HG02759 (cell line): Measurements from ENCODE around the gene WSCD2.

Source experiments
- ATAC-seq: cut with Tn5 transposase; IDR thresholded peaks from one replicate; pipeline ENCODE4 v1.9.1; 2021; ENCODE audit warnings: mild to moderate bottlenecking, moderate library complexity; ENCODE audit not compliant: unreplicated experiment

The WSCD2 gene

DNA sequence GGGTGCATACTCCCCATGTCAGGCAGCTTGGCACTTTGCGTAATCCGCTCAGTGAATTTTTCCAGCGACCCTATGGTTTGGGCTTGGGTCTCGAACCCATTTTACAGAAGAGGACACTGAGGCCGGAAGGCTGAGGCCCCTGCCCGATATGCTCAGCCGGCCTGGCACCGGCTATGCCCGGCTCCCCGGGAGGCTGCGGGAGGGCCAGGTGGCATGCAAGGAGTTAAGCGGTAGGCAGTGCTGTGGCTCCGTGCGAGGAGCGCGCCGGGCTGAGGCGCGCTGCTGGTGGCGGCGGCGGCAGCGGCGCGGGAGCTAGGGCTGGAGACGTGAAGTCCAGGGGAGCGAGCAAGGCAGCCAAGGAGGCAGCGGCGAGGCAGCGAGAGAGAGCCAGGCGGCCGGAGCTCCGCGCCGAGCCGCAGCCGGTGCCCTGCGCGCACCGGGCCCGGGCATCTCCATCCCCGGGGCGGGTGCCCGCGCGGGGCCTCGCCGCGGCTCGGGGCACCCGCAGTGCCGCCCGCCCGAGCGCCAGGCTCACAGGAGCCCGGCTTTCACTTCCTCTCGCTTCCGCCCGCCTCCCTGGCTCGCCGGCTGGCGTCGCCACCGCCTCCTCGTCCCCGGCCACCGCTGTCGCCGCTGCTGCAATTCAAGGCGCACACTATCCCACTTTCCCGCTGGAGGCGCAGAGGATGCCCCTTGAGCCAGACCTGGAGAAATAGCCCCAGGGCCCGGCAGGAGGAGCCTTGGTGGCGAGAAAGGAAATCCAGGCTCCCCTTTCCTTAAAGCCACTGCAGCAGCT lies at the start of gene WSCD2:
TSS of gene WSCD2 (plus strand) at position 272 of the 796 bp plus-strand sequence. CDS start 66,545 bp downstream, outside the sequence.
- ATAC-seq = no peak

DNA sequence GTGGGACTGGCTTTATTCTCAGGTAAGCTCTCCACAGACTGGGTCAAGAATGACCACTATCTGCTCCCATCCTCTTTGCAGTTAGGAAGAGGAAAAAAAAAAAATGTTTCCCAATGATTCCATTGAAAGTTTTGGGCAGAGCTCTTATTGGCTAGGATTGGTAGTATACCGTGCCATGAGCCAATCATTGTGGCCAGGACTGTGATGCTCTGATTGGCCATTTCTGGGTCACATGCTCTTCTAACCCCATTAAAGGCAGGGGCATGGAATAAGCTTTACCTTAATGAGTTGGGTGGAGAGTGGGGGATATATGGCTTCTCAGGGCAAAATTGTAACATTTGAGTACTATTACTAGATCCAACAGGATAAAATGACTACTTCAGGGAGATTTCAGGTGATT lies 49.4 kb upstream of the WSCD2 start:
- no peak for ATAC-seq

DNA sequence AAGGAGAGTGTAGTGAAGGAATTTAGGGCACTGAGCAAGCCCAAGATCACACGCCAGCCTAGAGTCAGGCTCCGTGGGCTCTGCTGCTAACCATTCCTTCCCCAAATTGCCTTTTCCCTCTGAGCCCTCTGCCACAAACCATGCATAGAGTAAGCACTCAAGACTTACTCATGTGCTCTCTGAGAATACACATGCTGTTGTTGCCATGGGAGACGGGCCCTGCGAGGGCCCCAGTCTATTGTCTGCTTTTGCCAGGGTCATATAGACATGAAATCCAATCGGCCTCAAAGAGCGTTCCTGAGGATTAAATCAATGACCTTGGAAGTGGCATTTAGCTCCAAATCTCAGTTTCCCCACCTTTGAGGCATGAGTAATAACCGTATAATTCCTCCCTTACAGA lies 48.7 kb upstream of the WSCD2 start:
- no peak for ATAC-seq

DNA sequence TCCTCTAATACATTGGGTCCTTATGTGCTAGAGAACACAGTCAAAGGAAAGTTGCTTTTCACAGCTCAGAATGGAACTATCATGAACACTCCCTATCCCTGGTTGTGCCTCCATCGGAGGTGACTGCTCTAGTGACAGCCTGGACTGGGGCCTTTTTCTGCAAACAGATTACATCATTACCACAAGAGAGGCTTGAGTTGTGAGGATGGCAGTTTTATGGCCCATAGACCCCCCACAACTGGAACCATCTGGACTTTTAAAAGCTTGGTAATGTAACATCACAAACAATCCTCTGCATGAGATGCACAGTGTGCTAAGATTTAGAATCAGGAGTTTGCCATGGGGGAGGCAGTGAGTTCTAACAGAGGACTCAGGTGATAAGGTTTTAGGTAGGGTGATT lies 46.6 kb upstream of the WSCD2 start:
- no peak for ATAC-seq

DNA sequence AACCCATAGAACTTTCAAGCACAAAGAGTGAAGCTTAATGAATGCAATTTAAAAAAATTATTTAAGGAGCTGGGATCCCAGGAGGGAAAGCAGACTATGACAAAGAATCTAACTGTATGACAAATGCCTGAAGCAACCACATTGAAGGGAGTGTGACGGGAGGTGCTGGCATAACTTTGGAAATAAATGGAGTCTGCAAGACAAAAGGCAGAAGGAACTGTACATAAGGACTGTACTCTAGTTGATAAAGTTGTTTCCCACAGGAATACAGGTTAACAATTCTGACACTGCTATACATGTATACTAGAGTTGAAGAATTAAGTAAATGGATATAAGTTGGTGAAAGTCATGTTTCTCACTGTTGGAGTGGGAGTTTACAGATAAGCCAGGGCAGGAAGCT lies 41.2 kb upstream of the WSCD2 start:
- ATAC-seq = no peak

DNA sequence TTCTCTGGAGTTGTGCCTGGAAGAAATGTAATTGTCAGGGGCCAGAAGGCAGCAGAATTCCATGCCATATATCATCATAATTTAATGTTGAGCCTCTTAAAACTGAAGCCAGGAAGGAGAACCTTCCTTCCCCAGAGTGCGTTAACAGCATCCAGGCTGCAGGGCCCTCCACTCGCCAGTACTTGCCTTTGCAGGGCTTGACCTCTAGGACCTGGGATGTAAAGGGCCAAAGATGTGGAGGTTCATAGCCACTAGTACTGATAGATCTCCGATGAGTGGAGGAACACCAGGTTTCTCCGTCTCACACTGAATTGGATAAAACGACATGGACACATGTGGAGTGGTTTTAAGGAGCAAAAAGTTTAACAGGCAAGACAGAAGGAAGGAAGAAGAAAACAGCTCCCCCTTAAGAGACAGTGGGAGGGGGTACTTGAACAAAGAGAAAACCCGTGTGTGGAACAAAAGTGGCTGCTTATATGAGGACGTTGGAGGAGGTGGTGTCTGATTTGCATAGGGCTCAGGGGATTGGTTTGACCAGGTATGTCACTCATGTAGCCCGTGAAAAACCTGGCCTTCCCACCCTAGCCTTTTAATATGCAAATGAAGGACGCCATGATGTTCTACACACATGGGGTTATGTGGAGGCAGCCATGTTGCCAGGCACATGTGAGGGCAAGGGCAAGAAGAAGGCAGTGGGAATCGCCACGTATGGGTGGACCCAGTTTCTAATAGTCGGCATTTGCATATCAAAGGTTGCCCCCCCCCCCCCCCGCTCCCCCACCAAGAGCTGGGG lies 38.8 kb upstream of the WSCD2 start:
- no peak for ATAC-seq

DNA sequence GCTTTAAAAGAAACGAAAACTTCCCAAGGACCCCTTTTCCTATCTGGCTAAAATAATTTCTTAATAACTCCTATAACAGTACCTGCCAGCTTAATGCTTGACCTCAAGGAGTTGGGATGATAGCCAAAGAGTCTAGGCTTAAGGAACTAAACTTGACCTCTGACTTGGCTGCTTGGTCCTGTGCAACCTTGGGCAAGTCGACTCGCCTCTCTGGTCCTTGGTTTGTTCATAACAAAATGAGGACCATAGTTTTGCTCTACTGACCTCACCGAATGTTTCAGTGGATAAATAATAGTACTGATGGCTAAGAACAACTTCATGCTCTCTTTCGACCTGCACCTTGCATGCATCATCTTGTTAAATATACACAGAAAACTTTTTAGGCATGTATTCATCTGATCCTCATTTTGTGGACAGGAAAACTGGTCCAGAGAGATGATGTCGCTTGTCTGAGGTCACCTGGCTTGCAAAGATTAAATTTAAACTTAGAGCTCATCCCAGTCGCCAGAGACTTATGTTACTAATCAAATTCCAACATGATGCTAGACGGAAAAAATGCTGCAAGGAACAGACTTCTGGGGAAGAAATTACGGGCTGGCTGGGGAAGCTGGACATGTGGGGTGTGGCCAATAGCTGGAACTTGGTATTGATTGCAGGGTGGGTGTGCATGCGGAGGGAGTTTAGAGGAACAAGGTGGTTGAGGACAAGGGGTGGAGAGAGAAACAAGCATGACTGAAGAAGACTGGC lies 38.0 kb upstream of the WSCD2 start:
- no peak for ATAC-seq

DNA sequence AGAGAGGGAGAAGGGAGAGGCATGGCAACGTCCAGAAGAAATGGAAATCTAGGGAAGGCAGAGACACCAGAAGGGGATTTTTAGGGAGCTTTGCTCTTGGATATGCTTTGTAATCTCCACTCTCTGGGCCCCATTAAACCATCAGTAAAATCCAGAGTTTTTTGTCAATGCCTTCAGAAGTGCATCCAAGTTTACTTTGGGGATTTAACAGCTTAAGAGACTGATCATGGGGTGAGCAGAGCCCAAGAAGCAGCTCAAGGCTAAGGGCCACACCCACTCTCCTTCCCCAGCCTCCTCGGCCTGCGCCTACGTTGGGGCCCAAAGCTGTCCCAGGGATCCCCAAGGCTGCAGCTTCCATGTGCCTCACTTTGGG lies 37.4 kb upstream of the WSCD2 start:
- ATAC-seq = no peak

DNA sequence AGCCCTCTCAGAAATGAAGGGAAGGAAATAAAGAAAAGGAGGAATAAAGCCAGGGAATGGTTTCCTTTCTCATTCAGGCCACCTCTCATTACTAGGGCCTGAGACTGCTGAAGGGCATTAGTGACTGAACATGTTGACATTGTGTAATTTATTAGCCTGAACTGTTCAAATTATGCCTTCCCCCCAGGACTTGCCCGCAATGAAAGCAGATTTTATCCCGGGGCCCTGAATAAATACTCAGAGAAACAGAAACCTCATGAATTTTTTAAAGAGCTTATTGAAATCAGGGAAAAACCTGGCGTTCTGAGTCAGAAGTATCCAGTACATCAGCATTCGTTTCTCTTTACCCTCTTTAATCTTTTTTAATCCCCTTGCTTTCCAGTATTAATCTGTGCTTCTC lies 35.9 kb upstream of the WSCD2 start:
- ATAC-seq = no peak

DNA sequence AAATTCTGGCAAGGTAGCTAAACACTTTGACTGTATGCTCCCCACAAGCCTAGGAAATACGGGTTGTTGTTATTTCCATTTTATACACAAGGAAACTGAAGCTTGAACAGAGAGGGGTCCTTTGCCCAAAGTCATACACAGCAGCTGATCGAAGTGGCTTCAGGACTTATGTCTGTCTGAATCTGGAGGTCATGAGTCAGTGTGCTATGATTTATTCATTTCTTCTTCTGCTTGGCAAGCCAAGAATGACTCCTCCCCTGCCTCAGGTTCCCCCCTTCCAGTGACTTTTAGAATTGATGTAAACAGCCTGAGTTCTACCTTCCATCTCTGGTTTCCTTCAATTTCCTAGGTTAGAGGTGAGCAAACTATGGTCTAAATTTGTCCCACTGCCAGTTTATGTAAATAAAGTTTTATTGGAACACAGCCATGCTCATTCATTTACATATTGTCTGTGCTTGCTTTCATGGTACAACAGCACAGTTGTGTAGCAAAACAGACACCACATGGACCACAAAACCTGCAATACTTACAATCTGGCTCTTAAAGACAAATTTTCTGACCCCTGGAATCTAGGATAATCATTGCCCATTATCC lies 34.9 kb upstream of the WSCD2 start:
- no peak for ATAC-seq

DNA sequence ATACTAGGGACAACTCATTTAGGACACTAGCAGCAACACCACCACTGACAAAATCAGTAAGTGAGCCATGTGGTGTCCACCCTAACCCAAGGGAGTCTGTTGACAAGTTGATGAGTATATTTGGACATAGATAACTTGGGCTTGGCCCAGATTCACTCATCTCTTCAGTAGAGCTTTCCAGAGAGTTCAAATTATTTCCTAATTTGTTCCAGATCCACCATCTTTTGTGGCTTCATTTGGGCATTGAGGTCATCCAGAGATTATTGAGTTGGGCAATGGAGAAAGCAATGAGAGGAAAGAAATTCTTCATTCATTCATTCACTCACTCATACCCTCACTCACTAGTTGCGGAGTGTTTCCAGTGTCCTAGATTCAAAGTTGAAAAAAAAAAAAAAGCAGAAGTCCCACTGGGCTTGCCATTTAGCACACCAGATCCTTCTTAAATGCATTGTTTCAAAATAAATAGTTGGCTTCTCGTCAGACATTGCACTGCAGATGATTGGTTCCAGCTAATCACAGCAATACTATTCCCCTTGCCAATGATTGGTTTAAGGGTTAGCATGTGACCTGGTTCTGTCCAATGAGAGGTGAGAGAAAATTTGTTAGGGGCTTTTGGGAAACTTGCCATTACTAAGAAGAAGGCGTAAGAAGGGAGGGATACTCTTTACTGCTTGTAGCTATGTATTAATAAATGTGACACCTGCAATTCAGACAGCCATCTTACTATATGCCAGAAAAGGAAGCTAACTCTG lies 31.8 kb upstream of the WSCD2 start:
- ATAC-seq = no peak

DNA sequence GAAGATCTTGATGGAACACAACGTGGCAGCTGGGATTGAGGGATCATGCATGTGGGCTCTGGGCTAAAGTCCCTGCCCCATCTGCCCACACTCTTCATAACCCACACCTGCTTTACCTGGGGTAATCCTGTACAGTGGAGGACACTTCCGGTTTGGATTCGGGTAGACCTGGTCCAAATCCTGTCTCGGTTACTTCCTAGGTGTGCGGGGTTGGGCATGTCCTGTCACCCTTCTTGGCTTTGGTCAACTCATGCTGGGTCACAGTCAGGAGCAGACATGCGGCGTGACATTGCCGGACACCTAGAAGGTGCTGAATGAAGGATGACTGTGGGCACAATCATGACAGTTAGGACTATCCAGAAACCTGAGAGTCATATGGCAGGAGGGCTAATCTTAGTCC lies 30.7 kb upstream of the WSCD2 start:
- ATAC-seq = no peak

DNA sequence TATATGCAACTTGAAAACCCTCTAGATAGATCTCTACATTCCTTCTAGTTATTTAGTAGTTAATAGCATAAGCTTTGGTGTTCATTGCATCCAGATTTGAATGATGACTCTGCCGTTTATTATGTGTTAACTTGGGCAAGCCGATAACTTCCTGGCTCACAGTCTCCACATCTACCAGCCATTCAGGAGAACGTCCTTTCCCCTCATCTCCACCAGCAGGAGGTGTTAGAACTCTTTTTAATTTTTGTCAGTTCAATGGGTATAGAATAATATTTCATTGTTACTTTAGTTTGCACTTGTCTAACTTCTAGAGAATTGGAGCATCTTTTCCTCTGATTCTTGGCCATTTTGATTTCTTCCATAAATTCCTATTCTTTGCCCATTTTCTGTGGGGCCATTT lies 30.0 kb upstream of the WSCD2 start:
- ATAC-seq = no peak

DNA sequence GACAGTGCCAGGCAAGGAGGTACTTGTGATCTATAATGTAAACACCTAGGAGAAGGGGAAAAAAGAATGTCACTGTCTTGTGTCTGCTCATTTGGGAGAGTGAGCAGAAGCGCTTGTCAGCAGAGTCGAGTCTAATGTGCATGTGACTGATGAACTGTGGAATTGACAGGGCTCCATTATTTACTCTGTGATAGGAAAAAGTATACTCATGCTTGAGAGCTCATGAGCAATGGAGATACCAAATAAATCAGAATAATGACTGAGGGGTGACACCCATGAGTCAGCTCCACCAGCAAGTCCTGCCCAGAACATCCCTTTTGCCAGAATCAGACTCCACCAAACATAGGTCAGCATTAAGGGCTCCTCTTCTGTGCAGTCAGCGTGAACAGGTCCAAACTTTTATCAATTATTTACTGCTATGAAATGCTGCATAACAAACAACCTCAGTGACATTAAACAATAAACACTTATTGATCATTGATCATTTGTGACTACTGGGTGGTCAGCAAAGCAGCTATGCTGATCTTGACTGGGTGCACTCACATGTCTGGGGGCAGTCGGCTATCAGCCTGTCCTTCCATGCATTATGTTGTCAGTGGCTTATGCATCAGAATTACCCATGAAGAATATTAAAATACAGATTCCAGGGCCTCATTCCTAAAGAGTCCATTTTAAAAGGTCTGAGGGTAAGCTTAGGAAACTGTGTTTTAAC lies 29.2 kb upstream of the WSCD2 start:
- ATAC-seq = no peak

DNA sequence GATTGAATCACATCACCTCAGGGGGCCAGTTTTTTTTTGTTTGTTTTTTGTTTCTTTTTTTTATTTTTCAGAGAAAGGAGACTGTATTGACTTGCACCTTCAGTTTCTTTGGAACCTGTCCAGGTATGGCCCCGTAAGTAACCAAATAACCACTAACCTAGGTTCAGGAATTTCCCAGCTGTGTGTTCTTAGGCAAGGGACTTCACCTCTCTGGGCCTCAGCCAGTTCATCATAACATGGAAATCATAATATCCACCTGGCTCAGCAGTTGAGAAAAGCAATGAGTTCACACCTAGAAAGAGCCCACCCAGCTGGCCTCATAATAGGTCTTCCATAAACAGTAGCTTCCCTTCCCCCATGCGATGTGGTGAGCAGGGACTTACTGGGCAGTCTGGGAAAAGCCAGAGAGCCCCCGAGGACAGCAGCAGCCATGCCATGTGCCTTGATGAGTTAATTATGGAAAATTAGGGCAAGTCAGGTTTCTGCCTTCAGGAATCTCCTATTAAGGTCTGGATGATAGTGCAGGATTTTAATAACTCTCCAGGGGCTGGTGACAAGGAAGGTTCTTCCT lies 27.4 kb upstream of the WSCD2 start:
- ATAC-seq = no peak

DNA sequence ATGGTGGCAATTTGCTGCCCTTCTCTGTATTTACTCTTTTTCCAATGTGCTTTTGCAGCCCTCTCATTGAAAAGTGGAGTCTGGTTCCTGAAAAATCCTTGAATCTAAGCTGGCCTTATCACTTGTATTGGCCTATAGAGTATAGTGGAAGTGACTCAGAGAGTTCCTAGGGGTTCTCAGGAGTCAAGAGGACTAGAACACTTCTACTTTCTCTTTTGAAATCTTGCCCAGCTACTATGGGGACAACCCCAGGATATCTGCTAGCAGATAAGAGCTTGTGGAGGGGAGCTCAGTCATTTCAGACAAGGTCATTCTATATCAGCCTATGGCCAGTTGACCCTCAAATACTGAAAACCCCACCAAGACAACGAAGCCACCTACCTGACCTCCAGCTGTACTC lies 26.7 kb upstream of the WSCD2 start:
- ATAC-seq = no peak

DNA sequence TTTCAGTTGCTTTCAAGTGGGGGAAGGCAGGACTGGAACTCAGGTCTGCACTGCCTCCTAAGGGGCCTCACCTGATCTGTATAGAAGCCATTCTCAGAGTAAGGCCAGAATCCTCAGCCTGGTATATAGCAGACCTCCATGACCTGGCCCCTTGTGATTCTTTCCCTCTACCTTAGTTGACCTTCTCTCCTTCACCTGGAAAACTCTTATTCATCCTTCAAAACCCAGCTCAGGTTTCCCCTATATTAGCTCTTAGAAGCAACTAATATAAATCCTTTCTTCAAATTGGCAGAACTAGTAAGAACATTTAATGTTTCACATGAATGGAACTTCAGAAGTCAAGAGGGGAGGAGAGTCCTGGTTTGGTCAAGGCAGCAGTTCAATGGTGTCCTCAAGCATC lies 26.0 kb upstream of the WSCD2 start:
- no peak for ATAC-seq

DNA sequence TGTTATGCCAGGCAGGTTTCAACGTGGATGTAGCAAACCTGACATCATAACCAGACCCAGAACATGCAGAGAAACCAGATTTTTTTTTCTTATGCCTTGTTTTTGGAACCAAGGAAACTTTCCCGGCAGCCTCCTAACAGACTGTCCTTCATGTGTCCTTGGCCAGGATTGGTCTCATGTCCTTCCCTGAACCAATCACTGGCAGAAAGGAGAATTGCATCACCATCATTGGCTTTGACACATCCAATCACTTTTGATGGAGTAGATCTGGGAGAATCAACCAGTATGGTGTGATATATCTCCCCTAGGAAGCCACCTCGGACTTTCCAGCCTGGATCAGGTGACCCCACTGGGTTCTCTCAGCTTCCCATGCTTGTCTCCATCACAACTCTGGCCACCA lies 25.6 kb upstream of the WSCD2 start:
- ATAC-seq = no peak

DNA sequence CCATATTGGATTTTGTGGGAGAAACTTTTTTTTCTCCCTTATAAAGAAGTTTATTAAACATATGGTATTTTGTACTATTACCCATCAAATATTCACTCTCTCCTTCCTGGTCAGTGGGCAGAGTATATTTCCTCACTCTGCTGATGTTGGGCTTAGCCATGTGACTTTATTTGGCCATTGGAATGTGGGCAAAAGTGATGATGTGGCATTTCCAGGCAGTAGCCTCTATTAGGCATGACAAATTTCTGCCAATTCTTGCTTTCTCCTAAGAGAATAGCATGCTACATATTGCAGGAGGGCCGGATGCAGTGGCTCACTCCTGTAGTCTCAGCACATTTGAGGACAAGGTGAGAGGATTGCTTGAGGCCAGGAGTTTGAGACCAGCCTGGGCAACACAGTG lies 24.4 kb upstream of the WSCD2 start:
- no peak for ATAC-seq

DNA sequence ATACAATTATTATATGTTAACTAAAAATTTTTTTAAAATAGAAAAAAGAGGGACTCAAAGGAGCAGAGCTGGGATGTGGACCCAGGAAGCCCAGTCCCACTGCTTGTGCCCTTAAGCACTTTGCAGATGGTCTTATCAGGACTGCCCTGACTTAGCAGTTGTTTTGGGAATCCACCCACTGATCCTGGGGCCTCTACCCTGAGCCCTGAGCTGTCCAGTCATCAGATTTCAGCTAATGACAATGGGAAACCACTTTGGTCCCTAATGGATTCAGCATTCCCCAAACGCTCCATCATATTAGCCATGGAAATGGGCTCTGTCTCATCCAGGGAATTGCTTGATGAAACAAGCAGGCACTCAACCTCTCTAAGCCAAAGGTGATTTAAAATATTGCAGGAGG lies 22.5 kb upstream of the WSCD2 start:
- ATAC-seq = no peak
